ENCODE data around the gene CBX1.

The CBX1 gene

DNA sequence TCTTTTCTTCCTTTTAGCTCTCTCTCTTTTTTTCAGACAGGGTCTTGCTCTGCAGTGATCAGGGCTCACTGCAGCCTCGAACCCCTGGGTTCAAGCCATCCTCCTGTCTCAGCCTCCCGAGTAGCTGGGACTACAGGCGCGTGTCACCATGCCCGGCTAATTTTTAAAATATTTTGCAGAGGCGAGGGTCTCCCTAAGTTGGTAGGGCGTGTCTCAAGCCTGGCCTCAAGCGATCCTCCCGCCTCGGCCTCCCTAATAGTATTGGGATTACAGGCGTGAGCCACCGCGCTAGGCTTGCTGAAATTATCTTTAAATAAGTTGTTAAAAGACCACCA, 5.5 kb upstream of the CBX1 start:
- H3K4me3 ChIP-seq (ENCODE audit: low read depth, low read length) = peak overlapping the region; percentile 63
- TF ChIP-seq, protein P1, sequence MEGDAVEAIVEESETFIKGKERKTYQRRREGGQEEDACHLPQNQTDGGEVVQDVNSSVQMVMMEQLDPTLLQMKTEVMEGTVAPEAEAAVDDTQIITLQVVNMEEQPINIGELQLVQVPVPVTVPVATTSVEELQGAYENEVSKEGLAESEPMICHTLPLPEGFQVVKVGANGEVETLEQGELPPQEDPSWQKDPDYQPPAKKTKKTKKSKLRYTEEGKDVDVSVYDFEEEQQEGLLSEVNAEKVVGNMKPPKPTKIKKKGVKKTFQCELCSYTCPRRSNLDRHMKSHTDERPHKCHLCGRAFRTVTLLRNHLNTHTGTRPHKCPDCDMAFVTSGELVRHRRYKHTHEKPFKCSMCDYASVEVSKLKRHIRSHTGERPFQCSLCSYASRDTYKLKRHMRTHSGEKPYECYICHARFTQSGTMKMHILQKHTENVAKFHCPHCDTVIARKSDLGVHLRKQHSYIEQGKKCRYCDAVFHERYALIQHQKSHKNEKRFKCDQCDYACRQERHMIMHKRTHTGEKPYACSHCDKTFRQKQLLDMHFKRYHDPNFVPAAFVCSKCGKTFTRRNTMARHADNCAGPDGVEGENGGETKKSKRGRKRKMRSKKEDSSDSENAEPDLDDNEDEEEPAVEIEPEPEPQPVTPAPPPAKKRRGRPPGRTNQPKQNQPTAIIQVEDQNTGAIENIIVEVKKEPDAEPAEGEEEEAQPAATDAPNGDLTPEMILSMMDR (IDR thresholded peaks at IDR 0.05; ENCODE audit: borderline replicate concordance, insufficient read depth, low read depth, low read length) = no peak

DNA sequence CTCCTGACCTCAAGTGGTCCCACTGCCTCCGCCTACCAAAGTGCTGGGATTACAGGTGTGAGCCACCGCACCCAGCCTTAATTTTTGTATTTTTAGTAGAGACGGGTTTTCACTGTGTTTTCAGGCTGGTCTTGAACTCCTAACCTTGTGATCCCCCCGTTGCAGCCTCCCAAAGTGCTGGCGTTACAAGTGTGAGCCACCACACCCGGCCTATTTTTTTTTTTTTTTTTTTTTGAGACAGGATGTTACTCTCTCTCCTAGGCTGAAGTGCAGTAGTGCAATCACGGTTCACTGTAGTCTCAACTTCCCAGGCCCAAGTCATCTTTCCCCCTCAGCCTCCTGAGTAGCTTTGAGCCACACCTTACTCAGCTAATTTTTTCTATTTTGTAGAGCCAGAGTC, 3.2 kb upstream of the CBX1 start:
- H3K4me3 ChIP-seq (ENCODE audit: low read depth, low read length) = no peak overlapping the region
- TF ChIP-seq, protein P1 (IDR thresholded peaks at IDR 0.05; ENCODE audit: borderline replicate concordance, insufficient read depth, low read depth, low read length) = no peak

DNA sequence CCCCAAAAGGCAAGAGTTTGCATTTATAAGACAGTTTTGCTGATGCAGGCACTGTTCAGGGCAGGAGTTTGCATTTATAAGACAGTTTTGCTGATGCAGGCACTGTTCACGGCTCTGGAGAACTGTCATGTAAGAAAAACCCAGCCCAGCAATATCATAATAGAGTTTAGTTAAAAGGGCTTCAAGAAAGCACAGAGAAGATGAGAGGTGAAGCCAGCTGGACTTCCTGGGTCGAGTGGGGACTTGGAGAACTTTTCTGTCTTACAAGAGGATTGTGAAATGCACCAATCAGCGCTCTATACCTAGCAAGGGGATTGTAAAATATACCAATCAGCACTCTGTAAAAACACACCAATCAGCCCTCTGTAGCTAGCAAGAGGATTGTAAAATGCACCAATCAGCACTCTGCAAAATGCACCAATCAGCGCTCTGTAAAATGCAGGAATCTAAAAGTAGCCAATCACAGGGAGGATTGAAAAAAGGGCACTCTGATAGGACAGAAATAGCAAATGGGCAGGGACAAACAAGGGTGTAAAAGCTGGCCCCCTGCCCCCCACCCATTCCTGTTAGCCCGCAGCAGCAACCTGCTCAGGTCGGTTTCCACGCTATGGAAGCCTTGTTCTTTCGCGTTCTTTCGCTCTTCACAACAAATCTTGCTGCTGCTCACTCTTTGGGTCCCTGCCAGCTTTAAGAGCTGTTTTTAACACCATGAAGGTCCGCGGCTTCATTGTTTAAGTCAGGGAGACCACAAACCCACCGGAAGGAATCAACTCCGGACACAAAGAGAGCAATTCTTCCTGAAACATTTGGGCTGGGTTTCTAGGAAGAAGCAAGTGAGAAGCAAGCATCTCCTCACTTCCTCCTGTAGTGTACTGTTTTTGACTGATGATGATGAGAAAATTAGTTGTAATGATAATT, 1.8 kb upstream of the CBX1 start:
- TF ChIP-seq, protein P1 (IDR thresholded peaks at IDR 0.05; ENCODE audit: borderline replicate concordance, insufficient read depth, low read depth, low read length) = no peak

DNA sequence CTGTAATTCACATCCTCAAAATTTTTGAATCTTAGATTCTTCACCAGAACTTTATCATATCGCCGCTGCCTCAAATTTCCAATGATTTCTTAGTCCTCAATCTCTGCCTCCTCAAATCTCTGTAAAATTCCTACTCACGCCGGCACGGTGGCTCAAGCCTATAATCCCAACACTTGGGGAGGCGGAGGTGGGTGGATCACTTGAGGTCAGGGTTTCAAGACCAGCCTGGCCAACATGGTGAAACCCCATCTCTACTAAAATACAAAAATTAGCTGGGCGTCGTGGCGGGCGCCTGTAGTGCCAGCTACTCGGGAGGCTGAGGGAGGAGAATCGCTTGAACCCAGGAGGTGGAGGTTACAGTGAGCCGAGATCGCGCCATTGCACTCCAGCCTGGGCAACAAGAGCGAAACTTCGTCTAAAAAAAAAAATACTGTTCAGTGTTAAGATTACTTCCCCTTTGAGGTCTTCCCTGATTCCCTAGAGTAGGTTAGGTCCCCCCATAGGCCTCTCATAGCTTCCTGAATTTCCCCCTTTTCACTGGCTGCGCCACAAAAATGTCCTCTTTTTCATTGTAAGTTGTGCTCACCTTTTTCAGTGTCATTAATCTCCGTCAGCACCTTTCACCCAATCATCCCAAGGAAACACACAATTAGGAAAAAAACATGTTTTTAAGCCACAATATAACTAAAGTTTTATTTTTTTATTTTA, 919 bp upstream of the CBX1 start:
- H3K4me3 ChIP-seq (ENCODE audit: low read depth, low read length) = no peak overlapping the region

More for the DNA sequence above, 1.8 kb upstream of the CBX1 start:
- H3K4me3 ChIP-seq (ENCODE audit: low read depth, low read length) = no peak overlapping the region

DNA sequence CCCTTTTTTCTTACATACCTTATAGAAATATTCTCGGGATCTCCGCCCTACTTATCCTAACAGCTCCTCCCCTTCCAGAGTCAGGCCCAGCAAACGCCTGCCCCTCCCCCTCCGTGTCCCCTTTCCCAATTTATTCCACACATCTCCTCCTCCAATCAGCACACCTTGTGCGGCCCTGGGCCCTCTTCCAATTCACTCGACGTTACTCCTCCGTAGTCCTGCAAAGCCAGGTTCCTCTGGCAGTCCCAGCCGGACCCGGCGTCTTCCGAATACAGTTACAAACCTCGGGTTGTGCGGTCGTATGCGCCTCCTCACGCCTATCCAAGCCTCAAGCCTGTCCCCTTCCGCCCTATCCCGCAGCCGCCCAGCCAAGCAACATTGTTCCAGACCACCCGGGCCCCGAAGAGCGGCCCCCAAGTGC, 677 bp downstream of the CBX1 start:
- TF ChIP-seq, protein P1 (IDR thresholded peaks at IDR 0.05; ENCODE audit: borderline replicate concordance, insufficient read depth, low read depth, low read length) = no peak
- peak overlapping the region; percentile 89 for H3K4me3 ChIP-seq (ENCODE audit: low read depth, low read length)

More for the DNA sequence above, 919 bp upstream of the CBX1 start:
- TF ChIP-seq, protein P1 (IDR thresholded peaks at IDR 0.05; ENCODE audit: borderline replicate concordance, insufficient read depth, low read depth, low read length) = no peak

DNA sequence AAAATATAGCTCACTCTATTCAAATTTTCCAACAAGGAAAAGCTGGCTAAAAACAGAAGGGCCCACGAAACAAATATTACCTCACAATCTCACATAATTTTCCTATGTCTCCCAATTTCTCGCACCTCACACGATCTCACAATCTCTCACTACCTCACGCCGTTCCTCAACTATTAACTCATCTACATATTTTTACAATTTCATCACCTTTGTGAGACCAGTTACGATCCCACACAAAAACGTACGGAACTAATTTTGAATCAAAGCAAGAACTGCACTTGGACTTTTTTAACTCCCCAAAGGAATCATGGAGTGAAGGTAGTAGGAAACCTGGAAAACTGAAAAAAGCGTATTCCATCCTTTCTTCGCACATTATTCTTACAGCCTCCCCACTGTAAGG, 1.1 kb downstream of the CBX1 start:
- H3K4me3 ChIP-seq (ENCODE audit: low read depth, low read length) = peak overlapping the region; percentile 89
- TF ChIP-seq, protein P1 (IDR thresholded peaks at IDR 0.05; ENCODE audit: borderline replicate concordance, insufficient read depth, low read depth, low read length) = no peak
